Adrenal gland (tissue), 5 donors: ENCODE data around the gene MEGF11.

Experiments
- POLR2A ChIP-seq, 2 donors: fragments of 450-650 bp; IDR thresholded peaks; one replicate each; pipeline ENCODE4 v1.6.1; 2017; ENCODE audit warnings: antibody characterized with exemption in 2 of 2, mild to moderate bottlenecking in 2 of 2, moderate library complexity in 1 of 2
- TF ChIP-seq, protein P1 (sequence below), 6 experiments: fragments of 450-650 bp in 4 of 6; fragments of 200-600 bp in 2 of 6; sonication (generic) in 1 of 6; IDR thresholded peaks; 1 replicate in 5 of 6; 2 replicates in 1 of 6; pipeline versions ENCODE4 v1.5.1 to v1.8.0; 2016 to 2021; ENCODE audit warnings: antibody characterized with exemption in 6 of 6, mild to moderate bottlenecking in 2 of 6, moderate library complexity in 1 of 6
- donor health status: DM: no; HTN: no; CAD: no.

DNA sequence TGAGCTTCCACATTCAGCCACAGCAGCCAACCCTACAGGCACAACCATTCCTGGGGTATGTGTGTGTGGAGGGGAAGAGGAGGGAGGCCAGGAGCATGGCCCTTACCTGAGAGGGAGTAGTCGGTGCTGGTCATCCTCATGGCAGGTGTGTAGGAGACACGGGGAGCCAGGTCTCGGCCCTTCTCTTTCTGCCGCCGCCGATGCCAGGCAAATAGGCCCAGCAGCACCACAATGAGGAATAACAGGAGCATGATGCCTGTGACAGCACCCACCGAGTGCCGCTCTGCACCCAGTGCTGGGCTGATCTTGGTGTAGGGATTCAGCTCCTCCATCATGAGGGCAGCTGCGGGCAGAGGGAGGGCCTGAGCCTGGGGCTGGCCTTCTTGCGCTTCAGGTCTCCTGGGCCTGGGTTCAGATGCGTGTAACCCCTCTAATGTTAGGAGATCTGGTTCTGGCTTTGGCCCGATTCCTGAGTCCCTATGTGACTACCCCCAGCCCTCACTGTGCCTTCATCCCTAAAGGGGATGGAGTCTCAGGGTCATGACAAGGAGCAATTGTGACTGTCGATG, 339.8 kb downstream of the MEGF11 start:
- TF ChIP-seq, protein P1, sequence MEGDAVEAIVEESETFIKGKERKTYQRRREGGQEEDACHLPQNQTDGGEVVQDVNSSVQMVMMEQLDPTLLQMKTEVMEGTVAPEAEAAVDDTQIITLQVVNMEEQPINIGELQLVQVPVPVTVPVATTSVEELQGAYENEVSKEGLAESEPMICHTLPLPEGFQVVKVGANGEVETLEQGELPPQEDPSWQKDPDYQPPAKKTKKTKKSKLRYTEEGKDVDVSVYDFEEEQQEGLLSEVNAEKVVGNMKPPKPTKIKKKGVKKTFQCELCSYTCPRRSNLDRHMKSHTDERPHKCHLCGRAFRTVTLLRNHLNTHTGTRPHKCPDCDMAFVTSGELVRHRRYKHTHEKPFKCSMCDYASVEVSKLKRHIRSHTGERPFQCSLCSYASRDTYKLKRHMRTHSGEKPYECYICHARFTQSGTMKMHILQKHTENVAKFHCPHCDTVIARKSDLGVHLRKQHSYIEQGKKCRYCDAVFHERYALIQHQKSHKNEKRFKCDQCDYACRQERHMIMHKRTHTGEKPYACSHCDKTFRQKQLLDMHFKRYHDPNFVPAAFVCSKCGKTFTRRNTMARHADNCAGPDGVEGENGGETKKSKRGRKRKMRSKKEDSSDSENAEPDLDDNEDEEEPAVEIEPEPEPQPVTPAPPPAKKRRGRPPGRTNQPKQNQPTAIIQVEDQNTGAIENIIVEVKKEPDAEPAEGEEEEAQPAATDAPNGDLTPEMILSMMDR (IDR thresholded peaks at IDR 0.05): no peak
- TF ChIP-seq POLR2A (IDR thresholded peaks at IDR 0.05): no peak
